Stimulated activated CD4-positive, alpha-beta T cell treated with anti-CD3 and anti-CD28 coated beads, Interleukin-12 subunit alpha, Interleukin-12 subunit beta, amount 100 ng/mL, for 24 hours (primary cell): ENCODE measurements around the gene FBXL17.

Experiments
- DNase-seq, 2 experiments: peaks; one replicate each; pipeline ENCODE4 v3.0.0-alpha.2; 2020; ENCODE audit warnings: low read depth in 2 of 2

The FBXL17 gene

GRCh38 chr5:107813559-107813958 is 568.3 kb downstream of the FBXL17 start:
- DNase-seq: no peak

GRCh38 chr5:107812570-107813141 is 569.2 kb downstream of the FBXL17 start:
- DNase-seq: no peak

- no peak for DNase-seq
Measured at GRCh38 chr5:107809201-107810034, 572.5 kb downstream of the FBXL17 start.
